Esophagus squamous epithelium (tissue), 4 donors: ENCODE data around the gene SEBOX.

ENCODE experiments used
- CTCF ChIP-seq, 6 experiments: fragments of 450-650 bp in 4 of 6; fragments of 200-600 bp in 2 of 6; sonication (generic) in 2 of 6; IDR thresholded peaks; one replicate each; pipeline ENCODE4 v1.5.1; 2016 to 2019; ENCODE audit warnings: antibody characterized with exemption in 6 of 6, mild to moderate bottlenecking in 4 of 6, moderate library complexity in 4 of 6
- POLR2A ChIP-seq, 4 donors: fragments of 450-650 bp; IDR thresholded peaks; one replicate each; pipeline ENCODE4 v1.6.1; 2017; ENCODE audit warnings: antibody characterized with exemption in 4 of 4, mild to moderate bottlenecking in 4 of 4, moderate library complexity in 3 of 4

GRCh38 chr17:28368915-28369683 lies 4.1 kb upstream of the SEBOX start:
- no peak for TF ChIP-seq POLR2A (IDR thresholded peaks at IDR 0.05)
- no peak for TF ChIP-seq CTCF (IDR thresholded peaks at IDR 0.05)
